OCI-LY3 (cell line): ENCODE results near the gene FBN2.

Source experiments
- H2AFZ ChIP-seq: fragments of 200-600, 300-600 bp; shearing (Covaris generic); 2 replicates; pipeline ENCODE4 v1.6.0; 2014; ENCODE audit warnings: antibody characterized with exemption, low read depth, low read length
- H3K27ac ChIP-seq: fragments of 200-600, 300-600 bp; sonication (generic); 2 replicates; pipeline ENCODE4 v1.5.1; 2014; ENCODE audit warnings: mild to moderate bottlenecking, low read length, moderate library complexity, mixed read lengths
- H3K27me3 ChIP-seq: fragments of 200-600, 300-600 bp; sonication (generic); 2 replicates; pipeline ENCODE4 v1.6.1; 2014; ENCODE audit warnings: low read depth, low read length, mixed read lengths
- H3K36me3 ChIP-seq: fragments of 200-600, 300-600 bp; sonication (generic); replicated peaks from 2 replicates; pipeline ENCODE3; 2014; ENCODE audit warnings: low read depth, low read length, mixed read lengths
- H3K4me1 ChIP-seq: fragments of 300-600, 200-600 bp; sonication (generic); 2 replicates; pipeline ENCODE4 v1.6.1; 2014; ENCODE audit warnings: low read length, mixed read lengths
- H3K4me2 ChIP-seq: fragments of 200-600, 300-600 bp; sonication (generic); 2 replicates; pipeline ENCODE4 v1.6.1; 2014; ENCODE audit warnings: low read length, mixed read lengths
- H3K4me3 ChIP-seq: fragments of 300-600, 200-600 bp; sonication (generic); 2 replicates; pipeline ENCODE4 v1.5.1; 2014; ENCODE audit warnings: antibody characterized with exemption, mild to moderate bottlenecking, low read length, moderate library complexity
- H3K79me2 ChIP-seq: fragments of 300-600, 200-600 bp; shearing (Covaris generic); 2 replicates; pipeline ENCODE4 v1.6.1; 2014; ENCODE audit warnings: mild to moderate bottlenecking, low read length, mixed read lengths
- H3K9ac ChIP-seq: fragments of 300-600, 200-600 bp; shearing (Covaris generic); 2 replicates; pipeline ENCODE4 v1.6.0; 2014; ENCODE audit warnings: mild to moderate bottlenecking, low read length, moderate library complexity
- H3K9me3 ChIP-seq: fragments of 200-600, 300-600 bp; shearing (Covaris generic); 2 replicates; pipeline ENCODE4 v1.6.1; 2014; ENCODE audit warnings: low read length, mixed read lengths; ENCODE audit not compliant: insufficient read depth
- H4K20me1 ChIP-seq: fragments of 200-600, 300-600 bp; sonication (generic); 2 replicates; pipeline ENCODE4 v1.6.1; 2016; ENCODE audit warnings: low read length, mixed read lengths; ENCODE audit not compliant: insufficient read depth
- EZH2phosphoT487 ChIP-seq: fragments of 200-600 bp; shearing (Covaris generic); IDR thresholded peaks from 2 replicates; pipeline ENCODE4 v1.6.1; 2018; ENCODE audit warnings: antibody characterized with exemption, mixed run types, low read depth
- TF ChIP-seq, protein P1 (sequence below): fragments of 200-600, 300-600 bp; sonication (generic); IDR thresholded peaks from 2 replicates; pipeline ENCODE4 v1.5.1; 2014; ENCODE audit warnings: antibody characterized with exemption, low read length, low read depth

FBN2 gene

DNA sequence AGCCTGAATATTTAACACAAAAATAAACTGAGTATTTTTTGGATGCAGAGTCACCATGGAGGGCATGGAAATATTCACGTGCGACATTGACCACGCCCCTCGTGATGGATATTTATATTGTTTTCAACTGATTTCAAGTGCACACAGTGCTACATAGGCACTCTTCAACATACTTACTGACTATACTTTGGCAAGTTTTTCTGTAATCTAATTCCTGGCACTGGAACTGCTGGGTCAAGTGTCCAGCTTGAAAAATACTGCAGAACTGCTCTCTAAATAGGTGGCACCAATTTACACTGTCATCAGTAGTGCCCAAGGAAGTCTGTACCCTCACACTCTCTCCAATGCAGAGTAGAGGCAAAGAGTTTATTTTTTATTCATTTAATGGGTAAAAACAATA lies 65.1 kb downstream of the FBN2 start:
- H3K79me2 ChIP-seq: no peaks in the 10 kb centered on the region
- H2AFZ ChIP-seq: no peak overlapping the region

DNA sequence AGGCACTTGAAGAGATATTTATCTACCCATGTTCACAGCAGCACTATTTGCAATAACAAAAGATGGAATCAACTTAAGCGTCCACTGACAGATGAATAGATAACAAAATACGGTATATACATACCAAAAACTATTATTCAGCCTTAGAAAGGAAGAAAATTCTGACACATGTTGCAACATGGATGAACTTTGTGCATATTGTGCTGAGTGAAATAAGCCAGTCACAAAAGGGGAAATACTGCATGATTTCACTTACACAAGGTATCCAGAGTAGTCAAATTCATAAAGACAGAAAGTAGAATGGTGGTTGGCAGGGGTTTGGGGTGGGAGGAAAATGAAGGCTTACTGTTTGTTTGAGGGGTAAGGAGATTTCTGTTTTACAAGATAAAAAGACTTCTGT lies 66.0 kb downstream of the FBN2 start:
- Histone ChIP-seq H3K79me2 (no peaks in the 10 kb centered on the region), H3K9me3 (no peaks in the 10 kb centered on the region), H3K4me2 (no peak overlapping the region), H3K4me1 (no peaks in the 10 kb centered on the region), H3K27me3 (no peaks in the 10 kb centered on the region), H3K36me3 (no peaks in the 10 kb centered on the region), H4K20me1 (no peaks in the 10 kb centered on the region), H3K4me3 (no peak overlapping the region), H3K9ac (no peak overlapping the region), H3K27ac (no peak overlapping the region), H2AFZ (no peak overlapping the region)
- TF ChIP-seq, protein P1, sequence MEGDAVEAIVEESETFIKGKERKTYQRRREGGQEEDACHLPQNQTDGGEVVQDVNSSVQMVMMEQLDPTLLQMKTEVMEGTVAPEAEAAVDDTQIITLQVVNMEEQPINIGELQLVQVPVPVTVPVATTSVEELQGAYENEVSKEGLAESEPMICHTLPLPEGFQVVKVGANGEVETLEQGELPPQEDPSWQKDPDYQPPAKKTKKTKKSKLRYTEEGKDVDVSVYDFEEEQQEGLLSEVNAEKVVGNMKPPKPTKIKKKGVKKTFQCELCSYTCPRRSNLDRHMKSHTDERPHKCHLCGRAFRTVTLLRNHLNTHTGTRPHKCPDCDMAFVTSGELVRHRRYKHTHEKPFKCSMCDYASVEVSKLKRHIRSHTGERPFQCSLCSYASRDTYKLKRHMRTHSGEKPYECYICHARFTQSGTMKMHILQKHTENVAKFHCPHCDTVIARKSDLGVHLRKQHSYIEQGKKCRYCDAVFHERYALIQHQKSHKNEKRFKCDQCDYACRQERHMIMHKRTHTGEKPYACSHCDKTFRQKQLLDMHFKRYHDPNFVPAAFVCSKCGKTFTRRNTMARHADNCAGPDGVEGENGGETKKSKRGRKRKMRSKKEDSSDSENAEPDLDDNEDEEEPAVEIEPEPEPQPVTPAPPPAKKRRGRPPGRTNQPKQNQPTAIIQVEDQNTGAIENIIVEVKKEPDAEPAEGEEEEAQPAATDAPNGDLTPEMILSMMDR: no peak
- TF ChIP-seq EZH2phosphoT487: no peak

More for the DNA sequence above, 65.1 kb downstream of the FBN2 start:
- TF ChIP-seq, protein P1: no peak
- no peak for TF ChIP-seq EZH2phosphoT487
- Histone ChIP-seq H3K4me1 (no peaks in the 10 kb centered on the region), H3K27me3 (no peaks in the 10 kb centered on the region), H3K9me3 (no peaks in the 10 kb centered on the region), H3K27ac (no peak overlapping the region), H4K20me1 (no peaks in the 10 kb centered on the region), H3K9ac (no peak overlapping the region), H3K36me3 (no peaks in the 10 kb centered on the region), H3K4me3 (no peak overlapping the region), H3K4me2 (no peak overlapping the region)

DNA sequence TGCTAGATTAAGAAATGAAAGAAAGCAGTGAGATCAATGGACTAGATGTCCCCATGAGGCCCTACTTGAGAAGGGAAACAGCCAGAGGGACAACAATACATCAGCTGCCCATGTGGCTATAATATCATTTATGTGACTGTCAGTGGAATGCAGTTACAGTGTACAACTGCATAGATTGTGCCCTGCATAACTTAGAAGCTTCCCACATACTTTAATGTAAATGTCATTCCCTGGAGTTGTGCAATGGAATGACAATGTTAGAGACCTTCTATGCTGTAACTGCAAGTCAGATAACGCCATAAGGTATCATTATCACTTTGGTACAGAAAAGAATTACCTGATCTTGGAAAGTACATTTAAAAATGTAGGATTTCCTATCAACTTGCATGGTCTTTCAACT lies 67.4 kb downstream of the FBN2 start:
- no peak overlapping the region for H3K27ac ChIP-seq

DNA sequence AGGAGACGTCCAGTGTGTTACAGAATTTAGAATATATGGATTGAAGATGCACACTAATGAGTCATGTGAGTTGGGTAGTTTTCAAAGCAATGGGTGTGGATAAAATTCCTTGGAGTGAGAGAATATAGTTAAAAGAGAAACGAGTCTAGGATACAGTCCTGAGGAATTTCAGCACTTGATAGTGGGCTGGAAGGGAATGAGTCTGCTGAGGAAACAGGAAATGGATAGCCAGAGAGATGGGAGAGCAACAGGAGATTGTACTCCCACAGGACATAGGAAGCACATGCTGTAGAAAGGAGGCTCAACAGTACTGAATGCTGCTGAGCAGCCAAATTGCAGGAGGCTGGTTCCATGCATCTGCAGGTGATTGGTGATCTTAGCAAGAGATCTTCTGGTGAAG lies 68.1 kb downstream of the FBN2 start:
- Histone ChIP-seq H3K27me3 (no peaks in the 10 kb centered on the region), H3K9me3 (no peaks in the 10 kb centered on the region), H4K20me1 (no peaks in the 10 kb centered on the region), H2AFZ (no peak overlapping the region), H3K79me2 (no peaks in the 10 kb centered on the region), H3K9ac (no peak overlapping the region), H3K4me2 (no peak overlapping the region), H3K36me3 (no peaks in the 10 kb centered on the region), H3K4me3 (no peak overlapping the region), H3K4me1 (no peaks in the 10 kb centered on the region), H3K27ac (no peak overlapping the region)
- no peak for TF ChIP-seq EZH2phosphoT487
- TF ChIP-seq, protein P1: no peak

More for the DNA sequence above, 67.4 kb downstream of the FBN2 start:
- H3K9ac ChIP-seq: no peak overlapping the region
- H3K4me1 ChIP-seq: no peaks in the 10 kb centered on the region
- H4K20me1 ChIP-seq: no peaks in the 10 kb centered on the region
- no peaks in the 10 kb centered on the region for H3K79me2 ChIP-seq
- H2AFZ ChIP-seq: no peak overlapping the region
- no peaks in the 10 kb centered on the region for H3K27me3 ChIP-seq
- no peak overlapping the region for H3K4me2 ChIP-seq
- no peaks in the 10 kb centered on the region for H3K9me3 ChIP-seq
- H3K4me3 ChIP-seq: no peak overlapping the region
- no peak for TF ChIP-seq EZH2phosphoT487
- TF ChIP-seq, protein P1: no peak
- H3K36me3 ChIP-seq: no peaks in the 10 kb centered on the region
